Fibroblast of lung (primary cell): ENCODE data around the gene MDC1. TPM values are rescaled to one million over a fixed set of nuclear protein-coding genes. Genes with fewer than 3 reads are reported as not detected.
A peak's percentile ranks its signal among the peaks of the same experiment; 100 is the strongest.

ENCODE experiments used
- DNase-seq, 2 donors: peaks; one replicate each; pipeline versions ENCODE4 v3.0.0 to v3.0.0-alpha.2; 2010; ENCODE audit warnings: low read depth in 2 of 2
- H2AFZ ChIP-seq: 2 replicates; pipeline ENCODE4 v1.5.1; 2012; ENCODE audit warnings: low read length, control low read depth, inconsistent platforms
- H3K27ac ChIP-seq: 2 replicates; pipeline ENCODE4 v1.5.1; 2011; ENCODE audit warnings: low read length, control low read depth; ENCODE audit not compliant: insufficient read depth
- H3K27me3 ChIP-seq: 2 replicates; pipeline ENCODE4 v1.5.1; 2011; ENCODE audit warnings: mild to moderate bottlenecking, low read length; ENCODE audit not compliant: control insufficient read depth, insufficient read depth
- H3K36me3 ChIP-seq: 2 replicates; pipeline ENCODE4 v1.5.1; 2011; ENCODE audit warnings: low read length; ENCODE audit not compliant: control insufficient read depth, insufficient read depth
- H3K4me1 ChIP-seq: 2 replicates; pipeline ENCODE4 v1.5.1; 2011; ENCODE audit warnings: low read length; ENCODE audit not compliant: control insufficient read depth, insufficient read depth; ENCODE audit errors: extremely low read depth
- H3K4me2 ChIP-seq: 2 replicates; pipeline ENCODE4 v1.5.1; 2011; ENCODE audit warnings: low read length, control low read depth; ENCODE audit not compliant: insufficient read depth; ENCODE audit errors: extremely low read depth
- H3K4me3 ChIP-seq, 4 experiments: fragments of 200-600 bp in 1 of 4; sonication (generic) in 1 of 4; replicated peaks in 1 of 4; 2 replicates each; pipeline ENCODE4 v1.5.1; 2011 to 2016; ENCODE audit warnings: low read length in 4 of 4, low read depth in 3 of 4, mild to moderate bottlenecking in 3 of 4, control low read depth in 2 of 4, inconsistent platforms in 1 of 4, mixed read lengths in 1 of 4; ENCODE audit not compliant: insufficient read depth in 1 of 4; ENCODE audit errors: control extremely low read depth in 1 of 4
- H3K79me2 ChIP-seq: 2 replicates; pipeline ENCODE4 v1.5.1; 2012; ENCODE audit warnings: mild to moderate bottlenecking, low read length, inconsistent platforms; ENCODE audit not compliant: control insufficient read depth, insufficient read depth
- H3K9ac ChIP-seq: 2 replicates; pipeline ENCODE4 v1.5.1; 2011; ENCODE audit warnings: mild to moderate bottlenecking, low read length, control low read depth; ENCODE audit not compliant: insufficient read depth
- H3K9me3 ChIP-seq: 2 replicates; pipeline ENCODE4 v1.5.1; 2012; ENCODE audit warnings: low read depth, low read length; ENCODE audit not compliant: control insufficient read depth, insufficient read depth
- H4K20me1 ChIP-seq: 2 replicates; pipeline ENCODE4 v1.5.1; 2011; ENCODE audit warnings: low read length; ENCODE audit not compliant: control insufficient read depth, insufficient read depth; ENCODE audit errors: extremely low read depth
- CTCF ChIP-seq, 2 donors: IDR thresholded peaks in 1 of 2; conservative IDR thresholded peaks in 1 of 2; 1 replicate in 1 of 2; 2 replicates in 1 of 2; pipeline ENCODE4 v1.5.1; 2011 to 2012; ENCODE audit warnings: low read length in 2 of 2, control low read depth in 1 of 2, inconsistent platforms in 1 of 2, low read depth in 1 of 2, mild to moderate bottlenecking in 1 of 2
- EZH2 ChIP-seq: IDR thresholded peaks from 2 replicates; pipeline ENCODE4 v1.5.1; 2012; ENCODE audit warnings: low read length, control low read depth, mild to moderate bottlenecking; ENCODE audit errors: missing control alignments
- polyA plus RNA-seq, 2 donors: library from polyadenylated mRNA; depleted of rRNA in 1 of 2; stranded (reverse) in 1 of 2; unstranded in 1 of 2; fragments of >200 nt; gene quantifications; 2 replicates each; pipeline ENCODE4 v1.2.1, GENCODE V29; 2011 to 2012; ENCODE audit warnings: missing spikeins in 1 of 2
- total RNA-seq: library from RNA; depleted of rRNA; stranded (reverse); fragments of >200 nt; gene quantifications from 2 replicates; pipeline ENCODE4 v1.2.1, GENCODE V29; 2014

Gene MDC1
- total and polyA plus RNA-seq, 2 donors (not counting 1 experiment from before 2014, with no cell fraction given): 3.3 to 5.0 TPM

DNA sequence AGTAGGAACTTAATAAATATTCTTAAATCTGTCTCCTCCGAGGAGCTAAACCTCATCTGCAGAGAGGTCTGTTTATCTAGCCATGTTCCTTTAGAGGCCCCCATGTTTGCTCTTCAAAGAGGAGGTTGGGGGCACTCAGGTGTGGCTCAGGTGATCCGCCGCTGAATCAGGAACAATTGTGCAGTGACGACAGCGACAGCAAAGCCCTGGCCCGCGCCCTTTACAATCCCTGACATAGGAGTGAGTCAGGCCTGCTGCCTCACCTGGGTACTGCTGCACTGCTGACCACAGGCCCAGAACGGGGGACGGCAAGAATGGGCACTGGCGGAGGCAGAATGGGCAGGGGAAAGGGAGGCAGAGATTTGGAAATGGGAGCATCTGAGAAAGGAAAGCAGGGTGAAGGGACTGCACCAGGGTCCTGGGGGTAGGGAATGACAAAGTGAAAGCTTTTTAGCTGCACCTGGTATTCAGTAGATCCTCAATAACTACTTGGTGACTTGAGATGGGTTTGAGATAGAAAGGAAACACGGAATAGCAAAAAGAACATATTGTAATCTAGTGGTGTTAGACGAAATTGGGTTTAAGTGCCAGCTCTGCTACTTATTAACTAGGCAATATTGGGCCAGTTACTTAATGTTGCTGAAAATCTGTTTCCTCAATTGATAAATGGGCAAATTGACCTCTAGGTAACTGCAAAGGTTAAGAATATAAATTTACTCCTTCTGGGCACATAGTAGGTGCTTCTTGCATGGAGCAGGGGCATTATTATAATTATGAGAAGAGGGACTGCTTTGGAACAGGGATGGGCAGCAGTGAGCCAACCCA lies 32.7 kb upstream of the MDC1 start:
- H3K9me3 ChIP-seq: no peaks in the 10 kb centered on the region
- no peak overlapping the region for H3K9ac ChIP-seq
- H3K4me3 ChIP-seq: no peak overlapping the region
- no peaks in the 10 kb centered on the region for H3K36me3 ChIP-seq
- H3K27ac ChIP-seq: peak overlapping the region; percentile 26
- H3K27me3 ChIP-seq: no peaks in the 10 kb centered on the region
- no peak overlapping the region for H2AFZ ChIP-seq
- DNase-seq: no peak
- TF ChIP-seq EZH2: no peak
- TF ChIP-seq CTCF (conservative IDR thresholded peaks at IDR 0.05 in 1 of 2, IDR thresholded peaks at IDR 0.05 in 1 of 2; ENCODE audit: low read depth in 1 of 2, low read length in 2 of 2): no peak
- no peaks in the 10 kb centered on the region for H4K20me1 ChIP-seq
- peaks cover 28% of the 10 kb centered on the region for H3K4me1 ChIP-seq
- H3K4me2 ChIP-seq: no peak overlapping the region
- no peaks in the 10 kb centered on the region for H3K79me2 ChIP-seq

DNA sequence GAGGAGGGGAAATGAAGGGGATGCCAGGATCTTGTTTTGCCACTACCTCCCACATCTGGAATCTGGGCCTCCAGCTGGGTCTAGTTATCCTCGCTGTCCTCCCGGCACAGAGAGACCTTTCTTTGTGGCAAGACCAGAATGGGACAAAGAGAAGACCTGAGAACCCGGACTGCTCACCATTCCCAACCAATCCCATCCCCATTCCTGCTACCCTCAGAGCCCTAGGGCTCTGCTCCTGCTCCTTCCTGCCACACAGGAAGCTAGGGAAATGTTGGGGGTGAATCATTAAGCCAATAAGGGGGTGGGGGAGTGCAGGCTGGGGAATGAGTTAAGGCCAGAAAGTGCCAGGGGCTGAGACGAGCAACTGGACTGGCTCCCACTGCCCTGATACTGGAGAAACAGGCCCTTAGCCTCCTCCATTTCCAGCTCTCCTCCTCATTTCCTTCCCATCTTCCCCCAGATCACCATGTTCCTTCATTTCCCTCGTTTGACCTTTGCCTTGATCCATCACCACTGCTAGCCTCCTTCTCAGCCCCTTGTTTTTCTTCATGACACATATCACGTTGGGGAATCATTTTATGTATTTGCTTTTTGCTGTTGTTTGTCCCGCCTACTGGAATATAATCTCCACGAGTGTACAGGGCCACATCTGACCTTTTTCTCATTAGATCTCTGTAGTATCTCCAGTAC lies 31.9 kb upstream of the MDC1 start:
- Histone ChIP-seq H3K4me3 (no peak overlapping the region), H3K36me3 (no peaks in the 10 kb centered on the region), H3K9ac (no peak overlapping the region), H3K79me2 (peaks cover 2% of the 10 kb centered on the region), H3K4me1 (peaks cover 28% of the 10 kb centered on the region), H3K4me2 (no peak overlapping the region), H4K20me1 (no peaks in the 10 kb centered on the region), H2AFZ (peak overlapping the region; percentile 9), H3K9me3 (no peaks in the 10 kb centered on the region), H3K27ac (peak overlapping the region; percentile 19), H3K27me3 (no peaks in the 10 kb centered on the region)
- TF ChIP-seq EZH2: no peak
- TF ChIP-seq CTCF (conservative IDR thresholded peaks at IDR 0.05 in 1 of 2, IDR thresholded peaks at IDR 0.05 in 1 of 2; ENCODE audit: low read depth in 1 of 2, low read length in 2 of 2): no peak
- no peak for DNase-seq

GRCh38 chr6:30747902-30748769 lies 31.1 kb upstream of the MDC1 start:
- no peaks in the 10 kb centered on the region for H4K20me1 ChIP-seq
- H3K36me3 ChIP-seq: no peaks in the 10 kb centered on the region
- DNase-seq: no peak
- no peak overlapping the region for H3K27ac ChIP-seq
- H3K9ac ChIP-seq: no peak overlapping the region
- H3K27me3 ChIP-seq: no peaks in the 10 kb centered on the region
- H3K9me3 ChIP-seq: no peaks in the 10 kb centered on the region
- H3K4me1 ChIP-seq: peaks cover 24% of the 10 kb centered on the region
- no peak overlapping the region for H3K4me3 ChIP-seq
- TF ChIP-seq CTCF (conservative IDR thresholded peaks at IDR 0.05 in 1 of 2, IDR thresholded peaks at IDR 0.05 in 1 of 2; ENCODE audit: low read depth in 1 of 2, low read length in 2 of 2): no peak
- no peak for TF ChIP-seq EZH2
- H2AFZ ChIP-seq: no peak overlapping the region
- no peak overlapping the region for H3K4me2 ChIP-seq
- peaks cover 10% of the 10 kb centered on the region for H3K79me2 ChIP-seq
